Stimulated activated CD4-positive, alpha-beta T cell treated with anti-CD3 and anti-CD28 coated beads, Interleukin-2, amount 100 ng/mL, for 48 hours (primary cell): Measurements from ENCODE around the gene CFAP65.
A peak's percentile ranks its signal among the peaks of the same experiment; 100 is the strongest.

Source experiments
- DNase-seq, 2 donors: peaks; one replicate each; pipeline ENCODE4 v3.0.0-alpha.2; 2020

CFAP65 gene

GRCh38 chr2:218990612-218991011, 50.7 kb downstream of the CFAP65 start:
- DNase-seq: no peak

GRCh38 chr2:218990052-218990451, 51.3 kb downstream of the CFAP65 start:
- DNase-seq: no peak

- DNase-seq: no peak
These were observed 52.7 kb downstream of the CFAP65 start for GRCh38 chr2:218988650-218989049.

GRCh38 chr2:218988164-218988563, 53.2 kb downstream of the CFAP65 start:
- DNase-seq: no peak

GRCh38 chr2:218986148-218986761, 55.1 kb downstream of the CFAP65 start:
- DNase-seq: no peak

- DNase-seq: no peak
These were observed 55.8 kb downstream of the CFAP65 start for GRCh38 chr2:218985325-218986091.

GRCh38 chr2:218985021-218985324, 56.3 kb downstream of the CFAP65 start, which contains the start of gene FEV:
Gene FEV, minus strand, starts transcription at chr2:218985184. Its CDS starts 109 bp downstream, at chr2:218985075.
- DNase-seq: no peak

GRCh38 chr2:218984239-218985020, 56.9 kb downstream of the CFAP65 start:
- no peak for DNase-seq

- no peak for DNase-seq
These were observed 57.4 kb downstream of the CFAP65 start for GRCh38 chr2:218983934-218984238.

- DNase-seq: no peak
These were observed 57.9 kb downstream of the CFAP65 start for GRCh38 chr2:218983263-218983933.

GRCh38 chr2:218982586-218983262, 58.6 kb downstream of the CFAP65 start:
- no peak for DNase-seq

GRCh38 chr2:218981881-218982585, 59.3 kb downstream of the CFAP65 start:
- DNase-seq: no peak

- no peak for DNase-seq
These were observed 59.9 kb downstream of the CFAP65 start for GRCh38 chr2:218981390-218981880.

- DNase-seq: no peak
These were observed 60.5 kb downstream of the CFAP65 start for GRCh38 chr2:218980735-218981389.

- peak; percentile 83 to 84 for DNase-seq
These were observed 61.2 kb downstream of the CFAP65 start for GRCh38 chr2:218979846-218980734.

GRCh38 chr2:218975060-218975777, 66.1 kb downstream of the CFAP65 start:
- no peak for DNase-seq

- DNase-seq: no peak
These were observed 70.4 kb downstream of the CFAP65 start for GRCh38 chr2:218970894-218971293.

GRCh38 chr2:218964041-218964771, 77.1 kb downstream of the CFAP65 start:
- DNase-seq: no peak

GRCh38 chr2:218963601-218964000, 77.7 kb downstream of the CFAP65 start:
- no peak for DNase-seq
